CD14-positive monocyte (primary cell): ENCODE data around the gene STX4. TPM values are rescaled to one million over a fixed set of nuclear protein-coding genes. Genes with fewer than 3 reads are reported as not detected.

Source experiments
- DNase-seq, 3 donors: peaks; one replicate each; pipeline ENCODE4 v3.0.0-alpha.2; 2011 to 2022
- H2AFZ ChIP-seq: 2 replicates; pipeline ENCODE4 v1.6.0; 2012; ENCODE audit warnings: mild to moderate bottlenecking, low read depth, low read length, inconsistent platforms; ENCODE audit not compliant: insufficient read depth, poor library complexity, severe bottlenecking
- H3K27ac ChIP-seq, 2 donors: 1 replicate in 1 of 2; 2 replicates in 1 of 2; pipeline ENCODE4 v1.5.1; 2012 to 2013; ENCODE audit warnings: low read length in 2 of 2, control low read depth in 1 of 2, inconsistent platforms in 1 of 2, low read depth in 1 of 2, mild to moderate bottlenecking in 1 of 2
- H3K27me3 ChIP-seq, 2 donors: one replicate each; pipeline versions ENCODE4 v1.6.0 to v1.6.1; 2011 to 2013; ENCODE audit warnings: low read length in 2 of 2; ENCODE audit not compliant: control insufficient read depth in 2 of 2, insufficient read depth in 2 of 2
- H3K36me3 ChIP-seq, 2 donors: replicated peaks in 1 of 2; 1 replicate in 1 of 2; 2 replicates in 1 of 2; pipeline versions ENCODE4 v1.5.1 to v1.6.1; 2012 to 2013; ENCODE audit warnings: low read length in 2 of 2, control low read depth in 1 of 2, inconsistent platforms in 1 of 2, mild to moderate bottlenecking in 1 of 2; ENCODE audit not compliant: insufficient read depth in 2 of 2, control insufficient read depth in 1 of 2
- H3K4me1 ChIP-seq, 2 donors: 1 replicate in 1 of 2; 2 replicates in 1 of 2; pipeline versions ENCODE4 v1.5.1 to v1.6.1; 2012 to 2013; ENCODE audit warnings: low read length in 2 of 2, control low read depth in 1 of 2, inconsistent platforms in 1 of 2, mild to moderate bottlenecking in 1 of 2, moderate library complexity in 1 of 2; ENCODE audit not compliant: insufficient read depth in 2 of 2, control insufficient read depth in 1 of 2
- H3K4me2 ChIP-seq: replicated peaks from 2 replicates; pipeline ENCODE3; 2012; ENCODE audit warnings: low read length, moderate library complexity, mild to moderate bottlenecking; ENCODE audit not compliant: poor library complexity, severe bottlenecking; ENCODE audit errors: extremely low read depth
- H3K4me3 ChIP-seq, 3 experiments: fragments of 200-600 bp in 1 of 3; sonication (generic) in 1 of 3; replicated peaks in 1 of 3; 1 replicate in 2 of 3; 2 replicates in 1 of 3; pipeline ENCODE4 v1.5.1; 2011 to 2013; ENCODE audit warnings: low read length in 3 of 3, mild to moderate bottlenecking in 3 of 3, control low read depth in 2 of 3, low read depth in 2 of 3, inconsistent platforms in 1 of 3, moderate library complexity in 1 of 3
- H3K79me2 ChIP-seq: 2 replicates; pipeline ENCODE4 v1.6.0; 2012; ENCODE audit warnings: mild to moderate bottlenecking, control low read depth, inconsistent platforms, low read length, moderate library complexity; ENCODE audit not compliant: insufficient read depth
- H3K9ac ChIP-seq: 2 replicates; pipeline ENCODE4 v1.6.0; 2017; ENCODE audit warnings: low read length, mild to moderate bottlenecking; ENCODE audit not compliant: insufficient read depth, poor library complexity, severe bottlenecking
- H3K9me3 ChIP-seq, 2 donors: replicated peaks in 1 of 2; 1 replicate in 1 of 2; 2 replicates in 1 of 2; pipeline versions ENCODE4 v1.5.1 to v1.6.1; 2012 to 2013; ENCODE audit warnings: low read length in 2 of 2, control low read depth in 1 of 2; ENCODE audit not compliant: control insufficient read depth in 1 of 2, insufficient read depth in 1 of 2
- H4K20me1 ChIP-seq: 2 replicates; pipeline ENCODE4 v1.6.0; 2012; ENCODE audit warnings: mild to moderate bottlenecking, low read length, control low read depth, moderate library complexity; ENCODE audit not compliant: insufficient read depth
- H3K27ac Mint-ChIP-seq, 7 donors: one replicate each; pipeline ENCODE4 v1.8.0; 2020; ENCODE audit warnings: mild to moderate bottlenecking in 7 of 7, mixed read lengths in 7 of 7, moderate library complexity in 6 of 7, inconsistent platforms in 2 of 7
- H3K27me3 Mint-ChIP-seq, 3 donors: one replicate each; pipeline ENCODE4 v1.8.0; 2021 to 2022; ENCODE audit warnings: low read depth in 3 of 3, mild to moderate bottlenecking in 3 of 3, mixed read lengths in 3 of 3, moderate library complexity in 3 of 3, inconsistent platforms in 1 of 3
- H3K36me3 Mint-ChIP-seq, 2 donors: one replicate each; pipeline ENCODE4 v1.8.0; 2020; ENCODE audit warnings: mixed read lengths in 2 of 2, inconsistent platforms in 1 of 2, mild to moderate bottlenecking in 1 of 2
- H3K4me1 Mint-ChIP-seq: one replicate; pipeline ENCODE4 v1.8.0; 2020; ENCODE audit warnings: mild to moderate bottlenecking, mixed read lengths
- H3K4me3 Mint-ChIP-seq, 2 donors: one replicate each; pipeline ENCODE4 v1.8.0; 2020; ENCODE audit warnings: mild to moderate bottlenecking in 2 of 2, mixed read lengths in 2 of 2, moderate library complexity in 1 of 2
- H3K9me3 Mint-ChIP-seq, 7 donors: one replicate each; pipeline ENCODE4 v1.8.0; 2020 to 2022; ENCODE audit warnings: mixed read lengths in 7 of 7, mild to moderate bottlenecking in 6 of 7, moderate library complexity in 6 of 7, inconsistent platforms in 2 of 7
- CTCF ChIP-seq: fragments of 200-600 bp; IDR thresholded peaks from one replicate; pipeline ENCODE4 v1.8.0; 2022; ENCODE audit warnings: antibody characterized with exemption, mild to moderate bottlenecking
- WGBS: methylation state at CpG from one replicate; pipeline ENCODE4 v1.1.5; 2013; ENCODE audit warnings: missing lambda C conversion rate; ENCODE audit not compliant: insufficient coverage; 5-methylcytosine and 5-hydroxymethylcytosine counted together
- intact Hi-C, 2 donors: fragments of 100-400 bp; cut with micrococcal nuclease; formaldehyde crosslinking; loops; one replicate each; pipeline versions ENCODE4 v1.15.0 to v1.15.1; 2023
- polyA plus RNA-seq, 3 donors: library from polyadenylated mRNA; depleted of rRNA in 1 of 3; unstranded in 2 of 3; stranded (reverse) in 1 of 3; fragments of 300-500 nt in 2 of 3; fragments of >200 nt in 1 of 3; fragmentation: Illumina TruSeq in 2 of 3; gene quantifications; 1 replicate in 2 of 3; 2 replicates in 1 of 3; pipeline ENCODE4 v1.2.3, GENCODE V29; 2012 to 2021

Gene STX4
- polyA plus RNA-seq, 3 donors: 18.6 to 186 (median 21.8) TPM

DNA sequence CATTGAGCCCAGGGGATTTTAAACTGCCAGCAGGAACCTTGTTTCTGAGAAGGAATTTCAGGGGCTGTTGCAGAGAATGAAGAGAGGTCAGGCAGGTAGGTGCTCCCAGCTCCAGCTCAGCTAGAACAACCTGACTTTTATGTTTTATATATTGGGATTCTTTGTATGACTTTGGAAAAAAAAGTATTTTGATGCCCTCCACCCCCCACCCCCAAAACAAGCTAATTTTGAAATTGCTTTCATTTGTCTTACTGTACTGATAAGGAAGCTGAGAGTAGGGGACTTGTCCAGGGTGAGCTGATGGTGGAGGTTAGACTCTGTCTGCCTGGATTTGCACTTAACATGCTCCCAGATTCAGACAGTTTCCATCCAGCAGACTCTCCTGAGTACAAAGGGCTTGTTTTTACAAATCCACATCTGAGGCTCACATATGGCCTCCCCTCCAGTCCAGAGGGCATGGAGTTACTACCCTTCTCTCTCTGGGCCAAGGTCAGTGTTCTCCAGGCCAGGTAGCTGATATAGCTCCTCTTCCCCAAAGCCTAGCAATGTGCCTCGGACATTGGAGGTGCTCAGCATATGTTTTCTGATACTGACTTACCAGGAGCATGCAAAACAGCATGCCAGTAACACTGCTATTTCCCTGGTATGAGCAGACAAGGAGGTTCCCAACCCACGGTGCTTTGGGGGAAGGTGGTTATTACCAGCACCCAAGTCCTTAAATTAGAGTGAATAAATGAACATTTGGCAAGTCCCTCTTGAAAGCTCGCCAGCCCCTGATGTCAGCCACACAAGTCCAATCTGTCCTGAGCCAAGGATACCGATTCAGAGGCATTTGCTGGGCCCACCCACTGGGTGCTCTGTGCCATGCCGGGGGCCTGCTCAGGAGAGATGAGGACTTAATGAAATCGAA is 34.3 kb upstream of the STX4 start:
- Mint-ChIP-seq H3K27me3 (peaks cover 1 to 17% (median 4%) of the 10 kb centered on the region in 3 donors), H3K36me3 (no peaks in the 10 kb centered on the region), H3K4me1 (peaks cover 24% of the 10 kb centered on the region), H3K27ac (no peak overlapping the region), H3K9me3 (no peaks in the 10 kb centered on the region), H3K4me3 (no peak overlapping the region)
- Histone ChIP-seq H3K9me3 (no peaks in the 10 kb centered on the region), H3K9ac (no peak overlapping the region), H3K4me2 (no peak overlapping the region), H3K27me3 (peaks cover 0 to 3% of the 10 kb centered on the region in 2 donors), H3K4me1 (peaks cover 18 to 22% of the 10 kb centered on the region in 2 donors), H3K4me3 (no peak overlapping the region), H3K79me2 (no peaks in the 10 kb centered on the region), H3K36me3 (no peaks in the 10 kb centered on the region), H2AFZ (no peak overlapping the region), H3K27ac (no peak overlapping the region), H4K20me1 (no peaks in the 10 kb centered on the region)
- 92% methylated on average over 5 of the region's 6 CpGs for WGBS
- intact Hi-C loops: loop anchor here (5.0 to 10.0 kb wide), 3 partner anchors 33 to 187 kb away; partner anchors contain the start of gene STX4 (in 1 of the 2)
- TF ChIP-seq CTCF: no peak
- DNase-seq: no peak

DNA sequence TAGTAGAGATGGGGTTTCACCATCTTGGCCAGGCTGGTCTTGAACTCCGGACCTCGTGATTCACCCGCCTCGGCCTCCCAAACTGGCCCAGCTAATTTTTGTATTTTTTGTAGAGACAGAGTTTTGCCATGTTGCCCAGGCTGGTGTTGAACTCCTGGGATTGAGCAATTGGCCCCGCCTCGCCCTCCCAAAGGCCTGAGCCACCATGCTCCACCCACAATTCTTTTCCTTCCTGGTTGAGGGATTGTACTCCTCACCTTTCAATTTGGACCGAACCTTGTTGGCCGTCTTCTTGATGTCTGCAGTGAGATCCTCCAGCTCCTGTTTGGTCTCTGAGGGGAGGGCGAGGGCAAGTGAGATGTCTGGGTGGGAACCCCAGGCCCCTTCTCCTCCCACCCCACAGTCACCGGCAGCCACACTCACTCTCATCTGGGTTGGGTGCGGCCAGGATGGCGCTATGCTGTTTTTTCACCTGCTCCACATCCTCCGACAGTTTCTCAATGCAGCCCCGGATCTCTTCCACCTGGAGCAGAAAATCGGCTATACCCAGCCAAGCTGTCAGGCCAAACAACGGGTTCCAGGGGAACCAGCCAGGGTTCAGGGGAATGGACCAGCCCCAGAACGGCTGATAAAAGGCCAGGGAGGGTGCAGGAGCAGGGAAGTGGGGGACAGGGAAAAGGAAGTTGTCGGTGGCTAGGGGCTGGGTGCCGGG is 32.5 kb upstream of the STX4 start:
- H3K4me1 ChIP-seq: peaks cover 18 to 22% of the 10 kb centered on the region in 2 donors
- Mint-ChIP-seq H3K9me3 (no peaks in the 10 kb centered on the region), H3K4me3 (no peak overlapping the region), H3K27me3 (peaks cover 3 to 19% (median 4%) of the 10 kb centered on the region in 3 donors), H3K4me1 (peaks cover 16% of the 10 kb centered on the region), H3K27ac (peak overlapping the region in 3 of 7 donors; percentile 27 to 54 (median 41)), H3K36me3 (no peaks in the 10 kb centered on the region)
- peaks cover 0 to 3% of the 10 kb centered on the region in 2 donors for H3K27me3 ChIP-seq
- no peak overlapping the region for H3K27ac ChIP-seq
- H3K79me2 ChIP-seq: no peaks in the 10 kb centered on the region
- H3K9ac ChIP-seq: no peak overlapping the region
- WGBS: 91% methylated on average over 8 of the region's 19 CpGs
- no peak for DNase-seq
- intact Hi-C loops: no loop called here
- H3K4me2 ChIP-seq: no peak overlapping the region
- no peaks in the 10 kb centered on the region for H3K9me3 ChIP-seq
- H3K4me3 ChIP-seq: no peak overlapping the region
- peak overlapping the region; percentile 65 for H2AFZ ChIP-seq
- no peaks in the 10 kb centered on the region for H3K36me3 ChIP-seq
- TF ChIP-seq CTCF: no peak
- no peaks in the 10 kb centered on the region for H4K20me1 ChIP-seq
